Spleen (tissue), 7 donors: ENCODE data around the gene GDPD1.

Experiments
- CTCF ChIP-seq, 11 experiments: fragments of 200-600 bp in 7 of 11; fragments of 450-650 bp in 4 of 11; sonication (generic) in 4 of 11; IDR thresholded peaks in 8 of 11; conservative IDR thresholded peaks in 3 of 11; 1 replicate in 7 of 11; 2 replicates in 4 of 11; pipeline versions ENCODE4 v1.4.0 to v1.8.0; 2016 to 2021; ENCODE audit warnings: antibody characterized with exemption in 11 of 11, inconsistent platforms in 4 of 11, mild to moderate bottlenecking in 1 of 11
- POLR2AphosphoS5 ChIP-seq, 3 donors: sonication (generic); formaldehyde crosslinking; IDR thresholded peaks; one replicate each; pipeline ENCODE4 v1.5.1; 2017; ENCODE audit warnings: antibody characterized with exemption in 3 of 3
- donor health status: DM: no; HTN: no; CAD: no; lungs with moderate emphysema.
- donor health status: DM: no; HTN: no; CAD: no.
- donor health status: DM: no; HTN: no; CAD: no.

DNA sequence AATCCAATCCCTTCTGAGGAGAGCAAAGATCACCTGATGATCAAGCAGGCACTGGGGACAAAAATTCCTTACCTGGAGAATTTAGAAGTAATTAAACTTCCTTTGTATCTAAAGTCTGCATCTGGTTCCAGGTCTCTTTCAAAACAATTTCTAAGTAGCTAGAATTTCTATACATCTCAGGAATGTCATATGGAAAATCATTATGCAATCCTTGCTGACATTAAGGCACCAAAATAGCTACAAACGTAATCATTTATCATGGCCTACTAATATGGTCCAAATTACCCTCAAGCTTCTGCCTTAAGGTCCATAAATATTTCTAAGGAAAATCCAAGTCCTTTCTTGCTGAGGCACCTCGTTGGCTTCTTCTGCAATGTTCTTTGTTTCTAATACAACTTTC is 78.2 kb downstream of the GDPD1 start:
- no peak for TF ChIP-seq CTCF (IDR thresholded peaks at IDR 0.05 in 8 of 11, conservative IDR thresholded peaks at IDR 0.05 in 3 of 11)
- TF ChIP-seq POLR2AphosphoS5 (IDR thresholded peaks at IDR 0.05) = no peak
